GM21723 (cell line): Measurements from ENCODE around the gene GALR2.
"Not testable (repeated sequence)": the region's sequence is repeated elsewhere in the genome, so short reads cannot be mapped to it uniquely, and the experiment has no call there.

Experiments
- ATAC-seq: cut with Tn5 transposase; IDR thresholded peaks from one replicate; pipeline ENCODE4 v1.9.1; 2021; ENCODE audit warnings: mild to moderate bottlenecking, moderate library complexity; ENCODE audit not compliant: unreplicated experiment

The GALR2 gene

GRCh38 chr17:76049836-76050537, 24.6 kb upstream of the GALR2 start:
- no peak for ATAC-seq

- no peak for ATAC-seq
Measured at GRCh38 chr17:76050538-76051467, 23.8 kb upstream of the GALR2 start.

GRCh38 chr17:76051561-76051960, 23.0 kb upstream of the GALR2 start:
- no peak for ATAC-seq

- no peak for ATAC-seq
Measured at GRCh38 chr17:76053246-76054111, 21.1 kb upstream of the GALR2 start.

GRCh38 chr17:76054112-76054476, 20.5 kb upstream of the GALR2 start:
- ATAC-seq: no peak

- ATAC-seq: no peak
Measured at GRCh38 chr17:76056882-76057281, 17.7 kb upstream of the GALR2 start.

GRCh38 chr17:76058264-76058663, 16.3 kb upstream of the GALR2 start:
- not testable (repeated sequence) for ATAC-seq

GRCh38 chr17:76063875-76064546, 10.6 kb upstream of the GALR2 start:
- ATAC-seq: no peak

GRCh38 chr17:76065775-76066174, 8.8 kb upstream of the GALR2 start:
- no peak for ATAC-seq

GRCh38 chr17:76071531-76072147, 2.9 kb upstream of the GALR2 start:
- ATAC-seq: peak; percentile 18

- ATAC-seq: peak; percentile 86
Measured at GRCh38 chr17:76072148-76072858, 2.3 kb upstream of the GALR2 start, which contains the start of gene SRP68. Gene SRP68 (minus strand): TSS chr17:76072517. CDS start chr17:76072491, 26 bp downstream.

GRCh38 chr17:76075364-76076145, 974 bp downstream of the GALR2 start:
- no peak for ATAC-seq

GRCh38 chr17:76076146-76076764, 1.7 kb downstream of the GALR2 start:
- ATAC-seq: no peak

GRCh38 chr17:76076765-76077583, 2.4 kb downstream of the GALR2 start:
- no peak for ATAC-seq

- no peak for ATAC-seq
Measured at GRCh38 chr17:76077584-76078110, 3.1 kb downstream of the GALR2 start.

- ATAC-seq: not testable (repeated sequence)
Measured at GRCh38 chr17:76078370-76078769, 3.8 kb downstream of the GALR2 start.
